OCI-LY1 (cell line): ENCODE results near the gene HLA-DQB2.

ENCODE experiments used
- CTCF ChIP-seq: fragments of 200-600 bp; sonication (generic), shearing (Covaris generic); IDR thresholded peaks from 2 replicates; pipeline ENCODE4 v1.5.1; 2017; ENCODE audit warnings: mild to moderate bottlenecking, antibody characterized with exemption, low read length, moderate library complexity, mixed read lengths
- EZH2 ChIP-seq: fragments of 200-600 bp; sonication (generic), shearing (Covaris generic); IDR thresholded peaks from 2 replicates; pipeline ENCODE4 v1.8.0; 2017; ENCODE audit warnings: borderline replicate concordance, mixed run types, mild to moderate bottlenecking, antibody characterized with exemption, low read length, moderate library complexity, mixed read lengths

GRCh38 chr6:32761072-32761471, 2.3 kb downstream of the HLA-DQB2 start:
- TF ChIP-seq CTCF (no peak), EZH2 (no peak)
